NCI-H128 (cell line): ENCODE data around the gene DEAF1.
"Not testable (repeated sequence)": the region's sequence is repeated elsewhere in the genome, so short reads cannot be mapped to it uniquely, and the experiment has no call there.

Experiments used
- DNase-seq: peaks from one replicate; lab custom pipeline; 2025; ENCODE audit not compliant: unreplicated experiment; lab: John Stamatoyannopoulos, UW

Gene DEAF1

GRCh38 chr11:686451-687243 is 8.4 kb downstream of the DEAF1 start:
- no peak for DNase-seq

DNA sequence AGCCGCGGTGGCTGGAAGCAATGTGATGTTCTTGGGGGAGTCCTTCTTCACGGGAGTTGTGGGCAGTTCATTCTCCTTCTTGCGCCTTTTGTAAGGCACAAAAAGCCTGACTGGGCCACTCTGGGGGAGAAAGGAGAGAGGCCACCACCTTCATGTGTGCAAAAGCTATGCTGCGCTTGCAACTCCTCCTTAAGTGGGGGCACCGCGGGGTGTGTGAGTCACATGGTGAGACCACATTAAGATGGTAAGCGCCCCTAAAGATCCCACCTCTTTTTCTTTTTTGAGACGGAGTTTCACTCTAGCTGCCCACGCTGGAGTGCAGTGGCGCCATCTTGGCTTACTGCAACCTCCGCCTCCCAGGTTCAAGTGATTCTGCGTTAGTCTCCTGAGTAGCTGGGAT is 14.1 kb downstream of the DEAF1 start:
- no peak for DNase-seq

GRCh38 chr11:680476-680875 is 14.5 kb downstream of the DEAF1 start:
- DNase-seq = no peak

DNA sequence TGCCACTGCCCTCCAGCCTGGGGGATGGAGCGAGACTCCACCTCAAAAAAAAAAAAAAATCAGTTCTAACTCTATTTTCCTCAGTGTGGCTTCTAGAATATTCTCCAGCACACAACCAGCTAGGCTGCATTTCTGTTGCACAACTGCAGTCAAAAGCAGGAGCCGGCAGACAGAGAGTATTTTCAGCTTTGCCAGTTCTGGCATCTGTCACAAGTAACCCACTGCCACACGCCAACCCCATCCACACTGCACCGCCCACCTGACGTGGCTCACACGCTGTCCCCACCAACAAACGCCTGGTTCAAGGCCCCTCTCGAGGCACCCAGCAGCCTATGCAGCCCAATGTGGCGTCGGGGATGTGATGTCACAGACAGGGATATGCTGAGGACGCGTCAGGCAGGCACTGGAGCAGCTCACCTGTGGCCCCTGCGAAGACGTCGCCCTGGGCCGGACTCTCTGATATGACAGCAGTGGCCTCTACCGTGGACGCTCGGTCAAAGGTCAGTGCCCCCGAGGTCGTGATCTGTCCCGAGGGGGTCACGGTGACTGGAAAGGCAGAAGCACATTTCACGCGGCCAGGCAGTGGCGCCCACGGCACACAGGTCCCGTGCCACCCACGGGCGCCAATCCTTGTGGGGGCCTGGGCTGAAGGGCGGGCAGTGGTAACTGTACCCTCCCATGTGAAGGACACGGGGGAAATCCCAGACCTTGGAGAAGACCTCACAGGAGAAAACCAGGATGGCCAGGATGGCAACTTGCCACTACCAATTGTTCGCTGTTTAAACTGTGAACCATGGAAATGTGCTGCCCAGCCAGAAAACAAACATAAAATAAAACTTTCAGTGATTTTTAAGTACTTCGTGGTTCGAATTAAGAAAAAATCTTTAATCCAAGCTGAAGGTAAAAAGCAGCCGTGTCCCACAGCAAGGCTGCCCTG is 15.5 kb downstream of the DEAF1 start:
- DNase-seq = no peak

GRCh38 chr11:678297-678696 is 16.7 kb downstream of the DEAF1 start:
- DNase-seq = no peak

GRCh38 chr11:674406-674805 is 20.6 kb downstream of the DEAF1 start:
- no peak for DNase-seq

- DNase-seq = no peak
Measured at GRCh38 chr11:673866-674265, 21.2 kb downstream of the DEAF1 start.

- DNase-seq = no peak
Measured at GRCh38 chr11:665704-666281, 29.2 kb downstream of the DEAF1 start.

GRCh38 chr11:665062-665703 is 29.8 kb downstream of the DEAF1 start:
- DNase-seq = no peak

GRCh38 chr11:662689-663274 is 32.2 kb downstream of the DEAF1 start:
- no peak for DNase-seq

GRCh38 chr11:660681-661444 is 34.2 kb downstream of the DEAF1 start:
- DNase-seq = no peak

DNA sequence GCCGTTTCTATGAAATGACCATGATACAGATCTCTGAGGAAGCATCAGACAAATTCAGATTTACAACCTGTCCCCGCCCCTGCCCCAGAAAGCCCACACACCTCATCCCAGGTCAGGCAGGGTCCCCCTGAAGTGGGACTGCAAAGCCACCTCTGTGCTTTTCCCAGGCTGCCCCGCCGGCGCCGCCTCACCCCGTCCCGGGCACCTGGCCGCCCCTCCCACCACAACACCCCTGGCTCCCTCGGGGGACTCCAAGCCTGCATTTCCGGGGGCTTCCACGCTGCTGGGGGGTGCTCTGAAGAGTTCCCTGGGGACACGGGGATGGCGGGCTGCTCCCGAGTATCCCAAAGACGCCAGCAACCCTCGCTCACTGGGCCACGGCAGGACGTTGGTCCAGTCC is 34.7 kb downstream of the DEAF1 start:
- DNase-seq = no peak

GRCh38 chr11:659532-660085 is 35.4 kb downstream of the DEAF1 start:
- DNase-seq = no peak

- DNase-seq = no peak
Measured at GRCh38 chr11:657691-658126, 37.3 kb downstream of the DEAF1 start.

GRCh38 chr11:656866-657265 is 38.2 kb downstream of the DEAF1 start:
- DNase-seq = no peak

DNA sequence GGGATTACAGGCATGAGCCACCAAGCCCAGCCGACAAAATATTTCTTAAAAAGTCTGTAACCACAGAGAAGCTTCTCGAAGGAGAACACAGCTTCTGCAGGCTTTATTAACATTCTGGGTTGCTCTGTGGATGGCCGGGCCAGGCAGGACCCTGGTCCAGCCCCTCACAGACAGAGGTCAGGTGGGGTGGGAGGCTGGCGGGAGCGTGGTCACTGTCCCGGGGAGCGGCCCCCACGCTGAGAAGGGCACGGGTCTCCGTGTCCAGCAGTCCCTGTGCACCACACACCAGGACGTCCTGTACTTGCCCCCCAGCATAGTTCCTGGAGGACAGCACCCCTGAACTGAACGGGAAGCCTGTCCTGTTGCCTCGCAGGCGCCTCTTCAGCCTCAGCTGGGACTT is 38.6 kb downstream of the DEAF1 start:
- no peak for DNase-seq

DNA sequence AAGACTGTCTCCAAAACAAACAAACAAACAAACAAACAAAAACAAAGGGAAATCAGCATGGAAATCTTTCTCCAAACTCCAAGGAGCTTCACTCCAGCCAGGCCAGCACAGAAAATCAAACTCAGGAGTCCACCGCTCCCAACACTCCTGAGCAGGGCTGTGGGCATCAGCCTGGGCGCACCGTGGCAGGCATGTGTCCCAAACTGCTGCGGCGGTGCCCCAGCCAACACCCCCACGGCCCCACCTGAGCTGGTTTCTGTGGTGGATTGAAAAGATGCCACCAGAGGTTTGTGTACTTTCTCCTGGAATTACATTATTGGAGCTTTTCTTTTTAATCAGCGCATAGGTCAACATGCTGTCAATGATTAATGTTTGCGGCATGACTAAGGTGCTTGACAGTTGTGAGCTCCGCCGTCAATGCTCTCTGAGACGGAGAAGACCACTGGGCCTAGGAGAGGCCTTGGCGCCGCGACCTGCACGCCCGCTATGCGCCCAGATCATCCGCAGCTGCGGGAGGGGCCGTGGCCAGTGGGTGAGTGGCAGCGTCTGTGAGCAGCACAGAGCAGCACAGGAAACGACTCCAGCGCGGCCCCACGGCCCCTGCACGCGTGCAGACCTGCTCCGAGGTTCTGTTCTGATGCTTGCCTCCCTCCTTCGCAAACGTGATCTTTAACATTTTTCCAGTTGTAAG is 39.8 kb downstream of the DEAF1 start:
- DNase-seq = no peak

GRCh38 chr11:654444-654843 is 40.6 kb downstream of the DEAF1 start:
- not testable (repeated sequence) for DNase-seq

GRCh38 chr11:653837-654236 is 41.2 kb downstream of the DEAF1 start:
- DNase-seq = no peak
